BJ (cell line): ENCODE results near the gene MMP27. TPM values are rescaled to one million over a fixed set of nuclear protein-coding genes. Genes with fewer than 3 reads are reported as not detected.

Experiments used
- CTCF ChIA-PET: fragments of 350-600 bp; formaldehyde crosslinking; extraction: SDS; loops from one replicate; lab custom pipeline; 2021; ENCODE audit warnings: antibody characterized with exemption, inconsistent platforms; lab: Yijun Ruan, JAX
- POLR2A ChIA-PET: fragments of 300-600 bp; sonication (Branson Sonifier 250); formaldehyde crosslinking; extraction: SDS; loops from one replicate; lab custom pipeline; 2021; ENCODE audit warnings: antibody characterized with exemption; lab: Charles Lee
- DNase-seq: peaks from one replicate; pipeline ENCODE4 v3.0.0-alpha.2; 2011; ENCODE audit warnings: low read depth
- H3K27me3 ChIP-seq: 2 replicates; pipeline ENCODE4 v1.6.0; 2011; ENCODE audit warnings: low read length; ENCODE audit not compliant: control insufficient read depth, insufficient read depth
- H3K36me3 ChIP-seq: 2 replicates; pipeline ENCODE4 v1.5.1; 2011; ENCODE audit warnings: low read length; ENCODE audit not compliant: control insufficient read depth, insufficient read depth
- H3K4me3 ChIP-seq: 2 replicates; pipeline ENCODE4 v1.5.1; 2011; ENCODE audit warnings: low read depth, mild to moderate bottlenecking, control low read depth, low read length
- polyA plus RNA-seq: library from polyadenylated mRNA; depleted of rRNA; stranded (reverse); fragments of >200 nt; gene quantifications from 2 replicates; pipeline ENCODE4 v1.2.3, GENCODE V29; 2011
- TF ChIP-seq, protein P1 (sequence below): IDR thresholded peaks from 2 replicates; pipeline ENCODE4 v1.5.1; 2011; ENCODE audit warnings: low read depth, mild to moderate bottlenecking, control low read depth, inconsistent platforms, low read length, moderate library complexity; ENCODE audit not compliant: insufficient read depth

The MMP27 gene
- polyA plus RNA-seq, 1 experiment, result not detected

DNA sequence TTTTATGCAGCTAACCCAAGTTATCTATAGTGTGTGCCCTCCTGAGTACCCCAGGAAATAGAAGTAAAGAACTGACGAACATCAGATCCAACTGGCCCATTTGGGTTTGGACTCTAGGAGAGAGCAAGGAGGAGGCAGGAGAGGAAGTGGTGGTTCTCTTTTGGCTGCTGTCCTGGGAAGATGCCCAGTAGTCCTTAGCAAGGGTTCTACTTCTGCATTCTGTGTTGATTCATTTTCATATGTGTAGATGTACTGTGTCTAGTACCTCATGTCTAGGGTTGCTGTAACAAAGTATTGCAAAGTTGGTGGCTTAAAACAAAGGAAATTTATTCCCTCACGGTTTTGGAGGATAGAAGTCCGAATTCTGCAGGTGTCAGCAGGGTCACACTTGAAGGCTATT, 6.6 kb upstream of the MMP27 start:
- TF ChIP-seq, protein P1, sequence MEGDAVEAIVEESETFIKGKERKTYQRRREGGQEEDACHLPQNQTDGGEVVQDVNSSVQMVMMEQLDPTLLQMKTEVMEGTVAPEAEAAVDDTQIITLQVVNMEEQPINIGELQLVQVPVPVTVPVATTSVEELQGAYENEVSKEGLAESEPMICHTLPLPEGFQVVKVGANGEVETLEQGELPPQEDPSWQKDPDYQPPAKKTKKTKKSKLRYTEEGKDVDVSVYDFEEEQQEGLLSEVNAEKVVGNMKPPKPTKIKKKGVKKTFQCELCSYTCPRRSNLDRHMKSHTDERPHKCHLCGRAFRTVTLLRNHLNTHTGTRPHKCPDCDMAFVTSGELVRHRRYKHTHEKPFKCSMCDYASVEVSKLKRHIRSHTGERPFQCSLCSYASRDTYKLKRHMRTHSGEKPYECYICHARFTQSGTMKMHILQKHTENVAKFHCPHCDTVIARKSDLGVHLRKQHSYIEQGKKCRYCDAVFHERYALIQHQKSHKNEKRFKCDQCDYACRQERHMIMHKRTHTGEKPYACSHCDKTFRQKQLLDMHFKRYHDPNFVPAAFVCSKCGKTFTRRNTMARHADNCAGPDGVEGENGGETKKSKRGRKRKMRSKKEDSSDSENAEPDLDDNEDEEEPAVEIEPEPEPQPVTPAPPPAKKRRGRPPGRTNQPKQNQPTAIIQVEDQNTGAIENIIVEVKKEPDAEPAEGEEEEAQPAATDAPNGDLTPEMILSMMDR, result no peak
- Histone ChIP-seq H3K36me3 (no peaks in the 10 kb centered on the region), H3K27me3 (peaks cover 4% of the 10 kb centered on the region), H3K4me3 (no peak overlapping the region)
- ChIA-PET CTCF (no interaction called here), POLR2A (no interaction called here)
- DNase-seq, result no peak

DNA sequence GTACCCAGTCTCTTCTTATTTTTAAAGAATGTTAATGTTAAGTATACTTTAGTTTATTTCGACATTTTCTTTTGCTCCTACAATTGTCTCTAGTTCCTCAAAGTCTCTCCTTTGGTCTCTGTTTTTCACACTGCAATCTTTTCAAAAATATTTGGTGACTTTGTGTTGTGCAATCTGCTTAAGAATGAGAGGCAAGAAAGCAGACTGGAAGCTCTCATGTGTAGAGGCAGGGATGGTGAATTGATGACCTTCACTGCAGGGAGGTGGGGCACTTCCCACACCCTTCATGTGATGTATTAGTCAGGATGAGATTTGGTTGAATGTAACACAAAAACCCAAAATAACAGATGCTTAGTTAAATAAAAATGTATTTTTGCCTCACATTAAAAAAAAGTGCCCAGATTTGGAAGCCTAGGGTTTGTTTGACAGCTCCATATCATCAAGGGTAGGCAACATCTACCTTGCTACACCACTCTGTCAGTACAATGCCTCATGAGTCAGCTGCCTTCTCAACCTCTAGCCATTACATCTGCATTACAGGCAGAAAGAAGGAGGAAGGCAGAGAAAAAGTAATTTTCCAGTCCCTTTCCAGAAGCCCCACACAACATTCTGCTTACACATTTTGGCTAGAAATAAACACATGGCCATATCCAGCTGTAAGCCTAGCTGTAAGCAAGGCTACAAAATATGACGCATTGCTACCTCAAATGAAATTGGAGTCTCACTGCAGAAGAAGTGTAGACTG, 3.8 kb upstream of the MMP27 start:
- ChIA-PET CTCF (no interaction called here), POLR2A (no interaction called here)
- H3K4me3 ChIP-seq, result no peak overlapping the region
- TF ChIP-seq, protein P1, result no peak
- H3K36me3 ChIP-seq, result no peaks in the 10 kb centered on the region
- no peak for DNase-seq
- H3K27me3 ChIP-seq, result peaks cover 2% of the 10 kb centered on the region

DNA sequence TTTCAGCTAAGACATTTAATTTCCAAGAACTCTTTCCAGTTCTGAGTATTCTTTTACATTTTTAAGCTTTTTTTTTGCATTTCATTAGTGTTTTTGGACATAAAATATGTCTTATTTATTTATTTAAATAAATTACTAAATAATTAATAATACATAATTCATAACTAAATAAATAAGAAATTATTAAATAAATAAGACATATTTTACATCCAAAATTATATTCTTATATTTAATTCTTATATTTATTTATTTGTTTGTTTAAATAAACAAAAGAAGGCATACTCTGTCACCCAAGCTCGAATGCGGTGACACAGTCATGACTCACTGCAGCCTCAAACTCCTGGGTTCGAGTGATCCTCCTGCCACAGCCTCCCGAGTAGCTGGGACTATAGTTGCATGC, 3.1 kb upstream of the MMP27 start:
- no peak for DNase-seq
- TF ChIP-seq, protein P1, result no peak
- Histone ChIP-seq H3K36me3 (no peaks in the 10 kb centered on the region), H3K27me3 (peaks cover 2% of the 10 kb centered on the region), H3K4me3 (no peak overlapping the region)
- ChIA-PET CTCF (no interaction called here), POLR2A (no interaction called here)

DNA sequence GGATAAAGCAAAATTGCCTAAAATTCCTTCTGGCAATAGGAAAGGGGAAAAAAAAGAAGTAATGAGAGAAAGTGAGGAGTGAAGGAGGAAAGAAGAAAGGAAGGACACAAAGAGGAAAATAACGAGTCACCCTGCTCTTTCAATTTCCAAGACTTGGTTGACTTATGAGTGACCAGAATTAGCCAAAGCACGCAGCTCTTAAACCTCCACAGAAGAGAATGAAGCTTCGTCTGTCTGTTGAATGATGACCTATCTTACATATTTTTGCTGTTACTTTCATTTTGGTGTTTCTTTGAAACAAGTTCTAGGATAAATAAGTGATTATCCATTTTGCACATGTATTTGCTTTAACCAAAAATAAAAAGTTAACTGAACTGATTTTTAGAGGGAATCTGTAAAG, 728 bp downstream of the MMP27 start:
- H3K36me3 ChIP-seq, result no peaks in the 10 kb centered on the region
- TF ChIP-seq, protein P1, result no peak
- H3K4me3 ChIP-seq, result no peak overlapping the region
- no peak for DNase-seq
- ChIA-PET POLR2A (no interaction called here), CTCF (interaction anchor here (0.8 to 1.0 kb wide), 2 partner anchors 13 to 25 kb away, joined by 3 read pairs; no protein-coding TSS in a partner anchor)
- H3K27me3 ChIP-seq, result peaks cover 2% of the 10 kb centered on the region

DNA sequence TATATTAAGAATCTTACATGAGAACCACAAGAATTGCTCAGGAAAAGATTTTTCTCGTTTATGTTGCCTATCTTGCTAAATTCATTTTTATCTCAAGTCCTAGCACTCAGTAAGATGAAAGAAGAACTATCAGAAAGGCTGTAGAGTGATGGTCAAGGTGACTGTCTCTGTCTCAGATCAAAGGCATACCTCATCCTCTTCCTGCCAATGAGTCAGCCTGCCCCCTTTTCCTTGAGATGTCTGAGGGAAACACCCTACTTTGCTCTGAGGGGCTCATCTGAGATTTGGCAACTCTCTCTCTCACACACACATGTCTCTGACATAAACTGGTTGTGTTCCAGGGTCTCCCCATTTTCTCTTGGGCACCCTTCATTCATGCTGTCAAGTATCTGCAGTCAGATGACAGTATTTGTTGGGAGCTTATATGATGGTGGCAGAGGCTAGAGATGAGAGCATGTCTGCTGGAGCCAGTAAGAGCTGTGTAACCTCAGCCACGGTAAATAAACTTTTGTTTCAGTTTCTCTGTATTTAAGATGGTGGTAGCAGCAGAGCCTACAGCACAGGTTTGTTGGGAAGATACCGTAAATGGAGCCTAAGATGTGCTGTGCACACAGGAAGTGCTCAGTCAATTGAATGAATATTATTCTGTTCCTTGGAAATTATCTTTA, 1.6 kb downstream of the MMP27 start:
- ChIA-PET CTCF (no interaction called here), POLR2A (no interaction called here)
- DNase-seq, result no peak
- TF ChIP-seq, protein P1, result no peak
- H3K36me3 ChIP-seq, result no peaks in the 10 kb centered on the region
- H3K27me3 ChIP-seq, result peaks cover 4% of the 10 kb centered on the region
- H3K4me3 ChIP-seq, result no peak overlapping the region
